ENCODE data around the gene AOPEP. TPM values are rescaled to one million over a fixed set of nuclear protein-coding genes. Genes with fewer than 3 reads are reported as not detected.
A peak's percentile ranks its signal among the peaks of the same experiment; 100 is the strongest.

Gene AOPEP
- total RNA-seq, 1 donor from 2014 or later = 75.3 TPM

DNA sequence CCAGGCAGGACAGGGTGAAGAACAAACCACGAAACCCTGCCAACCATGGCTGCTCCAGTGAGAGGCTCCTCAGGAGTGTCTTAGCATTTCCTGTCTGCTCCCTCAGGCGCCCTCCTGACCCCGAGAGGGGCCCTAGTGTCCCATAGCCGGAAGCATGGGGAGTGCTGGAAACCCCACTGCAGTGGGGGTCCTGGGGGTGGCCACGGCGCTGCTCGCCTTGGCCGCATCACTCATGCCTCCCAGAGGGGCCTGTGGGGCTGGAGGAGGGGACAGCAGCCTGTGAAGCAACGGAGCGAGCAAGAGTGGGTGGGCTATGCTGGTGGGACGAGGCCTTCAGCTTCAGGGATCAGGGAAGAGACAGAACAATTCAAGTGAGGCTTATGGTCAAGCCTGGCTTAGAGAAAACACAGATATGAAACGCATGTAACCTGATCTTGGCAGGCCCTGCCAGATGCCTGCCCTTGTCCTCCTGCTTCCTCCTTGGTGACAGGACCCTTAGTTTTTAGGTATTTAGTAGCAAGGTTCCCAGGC, 372.0 kb downstream of the AOPEP start:
- Histone ChIP-seq H3K36me3 (ENCODE audit: insufficient read depth, low read length) (no peaks in the 10 kb centered on the region), H3K4me3 (ENCODE audit: insufficient read depth, low read depth, low read length) (no peak overlapping the region), H3K79me2 (ENCODE audit: insufficient read depth, low read length) (no peaks in the 10 kb centered on the region), H3K4me2 (ENCODE audit: low read length) (no peak overlapping the region), H3K9me3 (ENCODE audit: insufficient read depth, low read depth, low read length) (no peaks in the 10 kb centered on the region), H4K20me1 (ENCODE audit: insufficient read depth, low read length) (peaks cover 8% of the 10 kb centered on the region), H3K9ac (ENCODE audit: low read length) (no peak overlapping the region), H3K27me3 (ENCODE audit: insufficient read depth, low read length) (no peaks in the 10 kb centered on the region), H3K27ac (ENCODE audit: low read depth, low read length) (no peak overlapping the region), H3K4me1 (ENCODE audit: insufficient read depth, low read length) (peaks cover 28% of the 10 kb centered on the region), H2AFZ (ENCODE audit: low read depth, low read length) (no peak overlapping the region)
- Mint-ChIP-seq H3K36me3 (ENCODE audit: low read depth, unreplicated experiment) (peaks cover 8% of the 10 kb centered on the region), H3K4me1 (ENCODE audit: low read depth, unreplicated experiment) (peaks cover 39% of the 10 kb centered on the region), H3K4me3 (ENCODE audit: unreplicated experiment) (peak overlapping the region; percentile 20), H3K27me3 (ENCODE audit: low read depth, unreplicated experiment) (no peaks in the 10 kb centered on the region), H3K9me3 (ENCODE audit: unreplicated experiment) (peaks cover 2% of the 10 kb centered on the region), H3K27ac (ENCODE audit: unreplicated experiment) (peak overlapping the region; percentile 69)
- no peak for TF ChIP-seq EZH2 (IDR thresholded peaks at IDR 0.05; ENCODE audit: insufficient read depth, low read length)
- TF ChIP-seq, protein P1, sequence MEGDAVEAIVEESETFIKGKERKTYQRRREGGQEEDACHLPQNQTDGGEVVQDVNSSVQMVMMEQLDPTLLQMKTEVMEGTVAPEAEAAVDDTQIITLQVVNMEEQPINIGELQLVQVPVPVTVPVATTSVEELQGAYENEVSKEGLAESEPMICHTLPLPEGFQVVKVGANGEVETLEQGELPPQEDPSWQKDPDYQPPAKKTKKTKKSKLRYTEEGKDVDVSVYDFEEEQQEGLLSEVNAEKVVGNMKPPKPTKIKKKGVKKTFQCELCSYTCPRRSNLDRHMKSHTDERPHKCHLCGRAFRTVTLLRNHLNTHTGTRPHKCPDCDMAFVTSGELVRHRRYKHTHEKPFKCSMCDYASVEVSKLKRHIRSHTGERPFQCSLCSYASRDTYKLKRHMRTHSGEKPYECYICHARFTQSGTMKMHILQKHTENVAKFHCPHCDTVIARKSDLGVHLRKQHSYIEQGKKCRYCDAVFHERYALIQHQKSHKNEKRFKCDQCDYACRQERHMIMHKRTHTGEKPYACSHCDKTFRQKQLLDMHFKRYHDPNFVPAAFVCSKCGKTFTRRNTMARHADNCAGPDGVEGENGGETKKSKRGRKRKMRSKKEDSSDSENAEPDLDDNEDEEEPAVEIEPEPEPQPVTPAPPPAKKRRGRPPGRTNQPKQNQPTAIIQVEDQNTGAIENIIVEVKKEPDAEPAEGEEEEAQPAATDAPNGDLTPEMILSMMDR (IDR thresholded peaks at IDR 0.05; ENCODE audit: insufficient read depth, low read depth, low read length) = no peak
- DNase-seq (ENCODE audit: low read depth) (no peak), FAIRE-seq (no peak)

DNA sequence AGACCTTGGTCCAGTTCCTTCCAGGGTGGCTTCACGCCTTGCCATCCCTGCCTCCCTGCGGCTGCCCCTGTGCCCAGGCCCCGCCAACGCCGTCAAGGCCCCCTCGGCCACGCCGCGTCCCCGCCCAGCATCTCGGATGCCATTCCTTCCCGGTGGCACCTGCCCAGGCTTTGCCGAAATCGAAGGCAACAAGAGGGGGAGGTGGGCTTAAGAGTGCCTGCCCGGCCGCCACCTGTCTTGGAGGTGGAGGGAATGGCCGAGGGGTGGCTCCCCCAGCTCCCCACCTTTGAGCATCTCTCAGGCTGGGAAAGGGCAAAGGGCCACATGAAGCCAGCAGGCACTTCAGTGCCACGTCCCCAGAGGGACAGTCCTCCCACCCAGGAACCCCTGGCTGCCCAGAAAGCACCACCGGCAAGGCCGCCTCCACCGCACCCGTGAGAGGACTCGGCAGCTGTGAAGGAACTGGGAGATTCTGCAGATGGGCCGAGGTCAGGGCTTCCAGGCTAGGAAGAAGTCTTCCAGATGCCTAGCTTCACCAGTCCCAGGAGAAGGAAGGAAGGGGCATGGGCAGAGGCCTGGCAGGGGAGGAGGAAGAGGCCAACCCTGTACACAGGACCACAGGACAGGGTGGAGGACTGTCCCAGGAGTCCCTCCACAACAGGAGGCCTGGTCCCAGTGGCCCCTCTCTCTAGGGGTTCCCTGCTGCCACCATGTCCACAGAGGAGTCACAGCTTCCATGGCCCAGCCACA, 373.0 kb downstream of the AOPEP start:
- H3K27ac ChIP-seq (ENCODE audit: low read depth, low read length) = peak overlapping the region; percentile 2
- FAIRE-seq (no peak), DNase-seq (ENCODE audit: low read depth) (no peak)
- no peak overlapping the region for H3K4me2 ChIP-seq (ENCODE audit: low read length)
- Mint-ChIP-seq H3K4me1 (ENCODE audit: low read depth, unreplicated experiment) (peaks cover 29% of the 10 kb centered on the region), H3K27ac (ENCODE audit: unreplicated experiment) (no peak overlapping the region), H3K4me3 (ENCODE audit: unreplicated experiment) (no peak overlapping the region), H3K27me3 (ENCODE audit: low read depth, unreplicated experiment) (no peaks in the 10 kb centered on the region), H3K36me3 (ENCODE audit: low read depth, unreplicated experiment) (peaks cover 8% of the 10 kb centered on the region), H3K9me3 (ENCODE audit: unreplicated experiment) (peaks cover 2% of the 10 kb centered on the region)
- no peaks in the 10 kb centered on the region for H3K27me3 ChIP-seq (ENCODE audit: insufficient read depth, low read length)
- TF ChIP-seq, protein P1 (IDR thresholded peaks at IDR 0.05; ENCODE audit: insufficient read depth, low read depth, low read length) = no peak
- TF ChIP-seq EZH2 (IDR thresholded peaks at IDR 0.05; ENCODE audit: insufficient read depth, low read length) = no peak
- H3K79me2 ChIP-seq (ENCODE audit: insufficient read depth, low read length) = no peaks in the 10 kb centered on the region
- H4K20me1 ChIP-seq (ENCODE audit: insufficient read depth, low read length) = peaks cover 11% of the 10 kb centered on the region
- no peak overlapping the region for H3K4me3 ChIP-seq (ENCODE audit: insufficient read depth, low read depth, low read length)
- H2AFZ ChIP-seq (ENCODE audit: low read depth, low read length) = no peak overlapping the region
- H3K9ac ChIP-seq (ENCODE audit: low read length) = no peak overlapping the region
- H3K36me3 ChIP-seq (ENCODE audit: insufficient read depth, low read length) = no peaks in the 10 kb centered on the region
- peaks cover 21% of the 10 kb centered on the region for H3K4me1 ChIP-seq (ENCODE audit: insufficient read depth, low read length)
- H3K9me3 ChIP-seq (ENCODE audit: insufficient read depth, low read depth, low read length) = no peaks in the 10 kb centered on the region

Data from astrocyte (in vitro differentiated cells and primary cell).